M059J (cell line): ENCODE results near the gene HMBS. TPM values are rescaled to one million over a fixed set of nuclear protein-coding genes. Genes with fewer than 3 reads are reported as not detected.
A peak's percentile ranks its signal among the peaks of the same experiment; 100 is the strongest.

Source experiments
- DNase-seq: peaks from one replicate; pipeline ENCODE4 v3.0.0-alpha.2; 2012; ENCODE audit warnings: low read depth
- total RNA-seq: library from RNA; depleted of rRNA; stranded (reverse); fragments of >200 nt; shearing (Covaris generic); gene quantifications from 2 replicates; pipeline ENCODE4 v1.2.3, GENCODE V29; 2014

Gene HMBS
- total RNA-seq, 1 experiment from 2014 or later: 18.5 TPM

GRCh38 chr11:119067371-119068222 lies 17.1 kb upstream of the HMBS start, which contains the start of gene VPS11:
TSS of gene VPS11 (plus strand) at chr11:119067818. CDS start at chr11:119067824, 6 bp downstream.
- peak; percentile 98 for DNase-seq

GRCh38 chr11:119077839-119078238 lies 6.8 kb upstream of the HMBS start:
- DNase-seq: no peak

GRCh38 chr11:119078675-119079420 lies 5.8 kb upstream of the HMBS start:
- DNase-seq: no peak

- DNase-seq: no peak
These were observed 2.9 kb upstream of the HMBS start for GRCh38 chr11:119081682-119082260.

GRCh38 chr11:119085437-119085847 lies 761 bp downstream of the HMBS start:
- DNase-seq: no peak

- no peak for DNase-seq
These were observed 2.4 kb downstream of the HMBS start for GRCh38 chr11:119087123-119087522.

- peak; percentile 24 for DNase-seq
These were observed 3.1 kb downstream of the HMBS start for GRCh38 chr11:119087747-119088241.

GRCh38 chr11:119088406-119088805 lies 3.7 kb downstream of the HMBS start:
- DNase-seq: no peak

- DNase-seq: no peak
These were observed 4.6 kb downstream of the HMBS start for GRCh38 chr11:119089319-119089718.

- DNase-seq: no peak
These were observed 6.5 kb downstream of the HMBS start for GRCh38 chr11:119091178-119091577.

- peak; percentile 44 for DNase-seq
These were observed 7.5 kb downstream of the HMBS start for GRCh38 chr11:119091966-119092879.

- peak; percentile 75 for DNase-seq
These were observed 8.5 kb downstream of the HMBS start for GRCh38 chr11:119092880-119093842.

- DNase-seq: peak; percentile 47
These were observed 9.5 kb downstream of the HMBS start for GRCh38 chr11:119093942-119094815.

- DNase-seq: peak; percentile 80
These were observed 10.1 kb downstream of the HMBS start for GRCh38 chr11:119094816-119095065.

GRCh38 chr11:119095066-119095880 lies 10.6 kb downstream of the HMBS start:
- peak; percentile 99 for DNase-seq

GRCh38 chr11:119099711-119100110 lies 15.0 kb downstream of the HMBS start:
- DNase-seq: no peak

- DNase-seq: peak; percentile 43
These were observed 15.7 kb downstream of the HMBS start for GRCh38 chr11:119100246-119100970.
